ENCODE data around the gene NOL3. TPM values are rescaled to one million over a fixed set of nuclear protein-coding genes. Genes with fewer than 3 reads are reported as not detected.

The NOL3 gene
- total and polyA plus RNA-seq, 2 of the 13 experiments (the other 11 are each of a cell fraction or from before 2014, with no cell fraction given): 5.7 to 20.5 TPM

DNA sequence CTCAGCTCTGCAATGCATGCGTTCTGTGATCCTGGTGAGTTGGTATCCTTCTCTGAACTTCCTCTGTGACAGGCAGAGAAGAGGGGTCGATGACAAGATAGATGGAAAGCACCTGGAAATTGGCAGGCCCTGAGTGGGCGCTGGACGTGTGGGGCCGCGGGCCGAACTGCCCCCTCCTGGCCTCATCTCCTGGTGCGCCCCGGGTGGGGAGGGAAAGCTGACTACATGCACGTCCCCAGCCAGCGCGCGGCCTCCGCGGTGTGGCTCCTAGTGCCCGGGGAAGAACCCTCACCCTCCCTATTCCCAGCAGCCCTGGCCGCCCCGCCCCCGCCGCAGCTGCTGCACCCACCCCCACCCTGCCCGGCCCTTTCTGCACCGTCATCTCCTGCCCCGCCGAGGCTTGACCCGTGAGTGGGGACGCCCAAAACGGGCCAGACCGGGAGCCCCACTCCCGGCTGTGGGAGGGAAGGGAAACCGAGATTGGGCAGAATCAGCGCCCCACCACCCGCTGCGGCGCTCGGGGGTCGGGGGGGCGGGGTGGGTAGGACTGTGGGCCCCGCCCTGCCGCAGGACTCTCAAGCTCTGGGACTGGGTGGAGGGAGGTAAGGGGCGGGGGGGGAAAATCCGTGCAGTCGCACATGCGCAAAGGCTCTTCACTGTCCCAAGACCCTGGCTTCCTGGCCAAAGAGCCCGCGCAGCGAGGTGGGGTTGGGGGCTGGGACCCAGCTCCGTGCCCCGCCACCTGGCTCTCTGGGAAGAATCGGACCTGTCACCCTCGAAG, at the start of gene NOL3 (continued):
- TF ChIP-seq CSRNP1 (CRISPR knock-in tag; IDR thresholded peaks at IDR 0.05) (peak; percentile 80), HES4 (CRISPR knock-in tag; IDR thresholded peaks at IDR 0.05; ENCODE audit: borderline replicate concordance) (no peak), ZNF30 (CRISPR knock-in tag; IDR thresholded peaks at IDR 0.05) (no peak), GABPA (IDR thresholded peaks at IDR 0.05; ENCODE audit: low read depth, low read length) (no peak), GABPA (CRISPR knock-in tag; IDR thresholded peaks at IDR 0.05; ENCODE audit: low read depth) (0 out of 2 replicates have a peak, but pooled peaks have one; percentile 14), ELF4 (CRISPR knock-in tag; IDR thresholded peaks at IDR 0.05; ENCODE audit: borderline replicate concordance) (no peak), SP2 (CRISPR knock-in tag; IDR thresholded peaks at IDR 0.05) (no peak), KAT2B (IDR thresholded peaks at IDR 0.05; ENCODE audit: borderline replicate concordance, low read depth, low read length) (no peak), NR2C2 (CRISPR knock-in tag; IDR thresholded peaks at IDR 0.05; ENCODE audit: borderline replicate concordance) (no peak), EEA1 (CRISPR knock-in tag; IDR thresholded peaks at IDR 0.05; ENCODE audit: borderline replicate concordance) (peak; percentile 90; the same call in 1 of the 2 replicates), HMG20A (CRISPR knock-in tag; IDR thresholded peaks at IDR 0.05; ENCODE audit: borderline replicate concordance) (no peak), ZSCAN25 (CRISPR knock-in tag; IDR thresholded peaks at IDR 0.05) (0 out of 2 replicates have a peak, but pooled peaks have one; percentile 29), MLLT10 (CRISPR knock-in tag; IDR thresholded peaks at IDR 0.05) (no peak)
- TF ChIP-seq, protein P1, sequence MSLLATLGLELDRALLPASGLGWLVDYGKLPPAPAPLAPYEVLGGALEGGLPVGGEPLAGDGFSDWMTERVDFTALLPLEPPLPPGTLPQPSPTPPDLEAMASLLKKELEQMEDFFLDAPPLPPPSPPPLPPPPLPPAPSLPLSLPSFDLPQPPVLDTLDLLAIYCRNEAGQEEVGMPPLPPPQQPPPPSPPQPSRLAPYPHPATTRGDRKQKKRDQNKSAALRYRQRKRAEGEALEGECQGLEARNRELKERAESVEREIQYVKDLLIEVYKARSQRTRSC (CRISPR knock-in tag; IDR thresholded peaks at IDR 0.05; ENCODE audit: low read depth): no peak
- TF ChIP-seq, protein P2, sequence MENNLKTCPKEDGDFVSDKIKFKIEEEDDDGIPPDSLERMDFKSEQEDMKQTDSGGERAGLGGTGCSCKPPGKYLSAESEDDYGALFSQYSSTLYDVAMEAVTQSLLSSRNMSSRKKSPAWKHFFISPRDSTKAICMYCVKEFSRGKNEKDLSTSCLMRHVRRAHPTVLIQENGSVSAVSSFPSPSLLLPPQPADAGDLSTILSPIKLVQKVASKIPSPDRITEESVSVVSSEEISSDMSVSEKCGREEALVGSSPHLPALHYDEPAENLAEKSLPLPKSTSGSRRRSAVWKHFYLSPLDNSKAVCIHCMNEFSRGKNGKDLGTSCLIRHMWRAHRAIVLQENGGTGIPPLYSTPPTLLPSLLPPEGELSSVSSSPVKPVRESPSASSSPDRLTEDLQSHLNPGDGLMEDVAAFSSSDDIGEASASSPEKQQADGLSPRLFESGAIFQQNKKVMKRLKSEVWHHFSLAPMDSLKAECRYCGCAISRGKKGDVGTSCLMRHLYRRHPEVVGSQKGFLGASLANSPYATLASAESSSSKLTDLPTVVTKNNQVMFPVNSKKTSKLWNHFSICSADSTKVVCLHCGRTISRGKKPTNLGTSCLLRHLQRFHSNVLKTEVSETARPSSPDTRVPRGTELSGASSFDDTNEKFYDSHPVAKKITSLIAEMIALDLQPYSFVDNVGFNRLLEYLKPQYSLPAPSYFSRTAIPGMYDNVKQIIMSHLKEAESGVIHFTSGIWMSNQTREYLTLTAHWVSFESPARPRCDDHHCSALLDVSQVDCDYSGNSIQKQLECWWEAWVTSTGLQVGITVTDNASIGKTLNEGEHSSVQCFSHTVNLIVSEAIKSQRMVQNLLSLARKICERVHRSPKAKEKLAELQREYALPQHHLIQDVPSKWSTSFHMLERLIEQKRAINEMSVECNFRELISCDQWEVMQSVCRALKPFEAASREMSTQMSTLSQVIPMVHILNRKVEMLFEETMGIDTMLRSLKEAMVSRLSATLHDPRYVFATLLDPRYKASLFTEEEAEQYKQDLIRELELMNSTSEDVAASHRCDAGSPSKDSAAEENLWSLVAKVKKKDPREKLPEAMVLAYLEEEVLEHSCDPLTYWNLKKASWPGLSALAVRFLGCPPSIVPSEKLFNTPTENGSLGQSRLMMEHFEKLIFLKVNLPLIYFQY (CRISPR knock-in tag; IDR thresholded peaks at IDR 0.05; ENCODE audit: borderline replicate concordance): no peak
- TF ChIP-seq, protein P3, sequence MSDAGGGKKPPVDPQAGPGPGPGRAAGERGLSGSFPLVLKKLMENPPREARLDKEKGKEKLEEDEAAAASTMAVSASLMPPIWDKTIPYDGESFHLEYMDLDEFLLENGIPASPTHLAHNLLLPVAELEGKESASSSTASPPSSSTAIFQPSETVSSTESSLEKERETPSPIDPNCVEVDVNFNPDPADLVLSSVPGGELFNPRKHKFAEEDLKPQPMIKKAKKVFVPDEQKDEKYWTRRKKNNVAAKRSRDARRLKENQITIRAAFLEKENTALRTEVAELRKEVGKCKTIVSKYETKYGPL (CRISPR knock-in tag; IDR thresholded peaks at IDR 0.05): no peak
- TF ChIP-seq, protein P4, sequence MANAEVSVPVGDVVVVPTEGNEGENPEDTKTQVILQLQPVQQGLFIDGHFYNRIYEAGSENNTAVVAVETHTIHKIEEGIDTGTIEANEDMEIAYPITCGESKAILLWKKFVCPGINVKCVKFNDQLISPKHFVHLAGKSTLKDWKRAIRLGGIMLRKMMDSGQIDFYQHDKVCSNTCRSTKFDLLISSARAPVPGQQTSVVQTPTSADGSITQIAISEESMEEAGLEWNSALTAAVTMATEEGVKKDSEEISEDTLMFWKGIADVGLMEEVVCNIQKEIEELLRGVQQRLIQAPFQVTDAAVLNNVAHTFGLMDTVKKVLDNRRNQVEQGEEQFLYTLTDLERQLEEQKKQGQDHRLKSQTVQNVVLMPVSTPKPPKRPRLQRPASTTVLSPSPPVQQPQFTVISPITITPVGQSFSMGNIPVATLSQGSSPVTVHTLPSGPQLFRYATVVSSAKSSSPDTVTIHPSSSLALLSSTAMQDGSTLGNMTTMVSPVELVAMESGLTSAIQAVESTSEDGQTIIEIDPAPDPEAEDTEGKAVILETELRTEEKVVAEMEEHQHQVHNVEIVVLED (CRISPR knock-in tag; IDR thresholded peaks at IDR 0.05; ENCODE audit: borderline replicate concordance): no peak; the same call in 1 of the 2 replicates
- TF ChIP-seq, protein P5, sequence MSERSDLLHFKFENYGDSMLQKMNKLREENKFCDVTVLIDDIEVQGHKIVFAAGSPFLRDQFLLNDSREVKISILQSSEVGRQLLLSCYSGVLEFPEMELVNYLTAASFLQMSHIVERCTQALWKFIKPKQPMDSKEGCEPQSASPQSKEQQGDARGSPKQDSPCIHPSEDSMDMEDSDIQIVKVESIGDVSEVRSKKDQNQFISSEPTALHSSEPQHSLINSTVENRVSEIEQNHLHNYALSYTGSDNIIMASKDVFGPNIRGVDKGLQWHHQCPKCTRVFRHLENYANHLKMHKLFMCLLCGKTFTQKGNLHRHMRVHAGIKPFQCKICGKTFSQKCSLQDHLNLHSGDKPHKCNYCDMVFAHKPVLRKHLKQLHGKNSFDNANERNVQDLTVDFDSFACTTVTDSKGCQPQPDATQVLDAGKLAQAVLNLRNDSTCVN (CRISPR knock-in tag; IDR thresholded peaks at IDR 0.05; ENCODE audit: borderline replicate concordance): peak; percentile 64; the same call in 1 of the 2 replicates
